Measurements from ENCODE around the gene C11orf42. TPM values are rescaled to one million over a fixed set of nuclear protein-coding genes. Genes with fewer than 3 reads are reported as not detected.
A peak's percentile ranks its signal among the peaks of the same experiment; 100 is the strongest.

The C11orf42 gene
- total RNA-seq, 2 donors from 2014 or later: not detected

DNA sequence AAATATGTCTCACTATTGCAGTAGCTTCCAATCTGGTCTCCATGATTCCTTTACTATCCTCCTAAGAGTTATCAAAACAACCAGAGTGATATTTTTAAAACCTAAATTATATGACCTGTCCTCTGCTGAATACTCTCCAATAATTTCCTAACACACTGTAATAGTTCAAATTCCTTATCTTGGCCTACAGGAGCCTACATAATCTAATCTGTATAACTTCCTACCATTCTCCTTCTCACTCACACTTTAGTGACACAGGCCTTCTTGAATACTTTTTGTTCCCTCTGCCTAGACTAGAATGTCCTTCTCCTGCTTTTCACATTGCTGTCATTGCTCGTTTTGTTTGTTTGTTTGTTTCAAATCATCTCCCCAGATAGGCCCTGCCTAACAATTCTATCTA is 19.7 kb downstream of the C11orf42 start:
- intact Hi-C loops (cut with DNase I): no loop called here
- H3K9me3 ChIP-seq: no peaks in the 10 kb centered on the region
- no peak overlapping the region for H3K27ac ChIP-seq
- DNase-seq (no peak), ATAC-seq (no peak)
- 43 to 45% methylated on average over 1 of the region's 1 CpG for WGBS, 2 donors
- no peaks in the 10 kb centered on the region for H3K27me3 ChIP-seq
- peaks cover 15% of the 10 kb centered on the region for H3K4me1 ChIP-seq
- no peak for TF ChIP-seq POLR2A (IDR thresholded peaks at IDR 0.05)
- TF ChIP-seq, protein P1, sequence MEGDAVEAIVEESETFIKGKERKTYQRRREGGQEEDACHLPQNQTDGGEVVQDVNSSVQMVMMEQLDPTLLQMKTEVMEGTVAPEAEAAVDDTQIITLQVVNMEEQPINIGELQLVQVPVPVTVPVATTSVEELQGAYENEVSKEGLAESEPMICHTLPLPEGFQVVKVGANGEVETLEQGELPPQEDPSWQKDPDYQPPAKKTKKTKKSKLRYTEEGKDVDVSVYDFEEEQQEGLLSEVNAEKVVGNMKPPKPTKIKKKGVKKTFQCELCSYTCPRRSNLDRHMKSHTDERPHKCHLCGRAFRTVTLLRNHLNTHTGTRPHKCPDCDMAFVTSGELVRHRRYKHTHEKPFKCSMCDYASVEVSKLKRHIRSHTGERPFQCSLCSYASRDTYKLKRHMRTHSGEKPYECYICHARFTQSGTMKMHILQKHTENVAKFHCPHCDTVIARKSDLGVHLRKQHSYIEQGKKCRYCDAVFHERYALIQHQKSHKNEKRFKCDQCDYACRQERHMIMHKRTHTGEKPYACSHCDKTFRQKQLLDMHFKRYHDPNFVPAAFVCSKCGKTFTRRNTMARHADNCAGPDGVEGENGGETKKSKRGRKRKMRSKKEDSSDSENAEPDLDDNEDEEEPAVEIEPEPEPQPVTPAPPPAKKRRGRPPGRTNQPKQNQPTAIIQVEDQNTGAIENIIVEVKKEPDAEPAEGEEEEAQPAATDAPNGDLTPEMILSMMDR (IDR thresholded peaks at IDR 0.05): no peak
- no peak overlapping the region for H3K4me3 ChIP-seq
- peaks cover 0 to 11% of the 10 kb centered on the region in 2 donors for H3K36me3 ChIP-seq (replicated peaks in 1 of 2; ENCODE audit: insufficient read depth in 1 of 2, low read depth in 2 of 2)

DNA sequence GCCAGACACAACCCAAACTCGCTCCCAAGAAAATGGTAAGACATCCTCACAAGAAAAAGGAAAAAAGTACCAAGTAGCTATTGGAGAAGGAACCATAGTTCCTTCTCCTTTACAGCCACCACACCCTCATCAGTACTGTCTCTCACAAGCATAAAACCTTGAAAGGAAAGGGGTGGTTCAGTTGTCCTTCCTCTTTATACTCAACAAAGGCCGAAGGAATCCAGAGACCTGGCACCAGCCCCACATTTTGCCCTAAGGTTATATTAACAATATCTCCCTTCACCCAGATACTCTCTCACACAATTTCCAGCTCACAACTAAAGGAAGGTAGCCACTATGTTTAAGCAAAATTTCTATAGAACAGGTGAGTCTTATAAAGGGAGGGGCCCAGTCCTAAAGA is 20.5 kb downstream of the C11orf42 start:
- Histone ChIP-seq H3K9me3 (no peaks in the 10 kb centered on the region), H3K4me1 (peaks cover 15% of the 10 kb centered on the region), H3K27ac (no peak overlapping the region), H3K4me3 (no peak overlapping the region), H3K27me3 (no peaks in the 10 kb centered on the region), H3K36me3 (replicated peaks in 1 of 2; ENCODE audit: insufficient read depth in 1 of 2, low read depth in 2 of 2) (peaks cover 0 to 11% of the 10 kb centered on the region in 2 donors)
- no peak for ATAC-seq
- intact Hi-C loops (cut with DNase I): no loop called here
- DNase-seq: no peak
- 47 to 56% methylated on average over 2 of the region's 2 CpGs for WGBS, 2 donors
- no peak for TF ChIP-seq POLR2A (IDR thresholded peaks at IDR 0.05)
- TF ChIP-seq, protein P1 (IDR thresholded peaks at IDR 0.05): no peak

DNA sequence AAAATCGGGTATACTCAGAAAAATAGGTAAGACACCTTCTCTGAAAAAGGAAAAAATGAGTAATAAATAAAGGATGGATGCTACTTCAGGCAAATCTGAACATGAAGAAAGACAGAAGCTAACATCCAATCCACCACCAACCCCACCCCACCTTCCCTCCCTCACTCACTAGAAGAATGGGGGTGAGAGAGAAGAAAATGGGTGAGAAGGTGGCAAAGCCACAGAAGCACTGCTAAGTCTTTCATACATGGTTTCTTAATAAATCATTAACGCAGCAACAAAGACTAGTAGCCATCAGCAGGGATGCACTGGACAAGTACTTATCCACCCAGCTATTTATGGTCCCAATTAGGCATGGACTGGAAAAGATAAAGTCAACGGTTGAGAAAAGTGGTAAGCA is 23.2 kb downstream of the C11orf42 start:
- no peaks in the 10 kb centered on the region for H3K9me3 ChIP-seq
- H3K27me3 ChIP-seq: no peaks in the 10 kb centered on the region
- H3K36me3 ChIP-seq (replicated peaks in 1 of 2; ENCODE audit: insufficient read depth in 1 of 2, low read depth in 2 of 2): no peaks in the 10 kb centered on the region
- 45 to 51% methylated on average over 3 of the region's 3 CpGs for WGBS, 2 donors
- H3K27ac ChIP-seq: no peak overlapping the region
- TF ChIP-seq, protein P1 (IDR thresholded peaks at IDR 0.05): no peak
- no peak for TF ChIP-seq POLR2A (IDR thresholded peaks at IDR 0.05)
- ATAC-seq (no peak), DNase-seq (no peak)
- peaks cover 24% of the 10 kb centered on the region for H3K4me1 ChIP-seq
- H3K4me3 ChIP-seq: no peak overlapping the region
- intact Hi-C loops (cut with DNase I): no loop called here

DNA sequence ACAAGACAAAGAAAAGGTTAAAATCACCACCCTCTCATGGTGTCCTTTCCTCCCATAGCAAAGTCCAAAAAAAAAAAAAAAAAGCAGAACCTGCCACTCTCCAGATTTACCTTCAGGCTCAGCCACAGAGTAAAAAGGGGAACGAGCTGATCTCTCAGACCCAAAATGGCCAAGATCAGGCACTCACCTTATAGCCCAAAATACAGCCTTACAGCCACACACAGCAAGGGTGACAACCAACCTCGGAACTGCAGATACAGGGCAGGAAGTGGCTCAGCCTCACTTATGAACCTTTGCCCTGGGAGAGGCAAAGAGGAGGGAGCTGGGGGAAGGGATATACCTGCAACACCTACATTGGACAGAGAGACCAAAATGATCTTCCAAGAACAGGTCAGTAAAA is 24.6 kb downstream of the C11orf42 start:
- H3K4me3 ChIP-seq: no peak overlapping the region
- ATAC-seq: no peak
- DNase-seq: no peak
- WGBS, 2 donors: 17 to 42% methylated on average over 2 of the region's 2 CpGs
- H3K9me3 ChIP-seq: no peaks in the 10 kb centered on the region
- H3K27ac ChIP-seq: no peak overlapping the region
- peaks cover 28% of the 10 kb centered on the region for H3K4me1 ChIP-seq
- no peaks in the 10 kb centered on the region for H3K36me3 ChIP-seq (replicated peaks in 1 of 2; ENCODE audit: insufficient read depth in 1 of 2, low read depth in 2 of 2)
- intact Hi-C loops (cut with DNase I): no loop called here
- H3K27me3 ChIP-seq: no peaks in the 10 kb centered on the region
- no peak for TF ChIP-seq POLR2A (IDR thresholded peaks at IDR 0.05)

DNA sequence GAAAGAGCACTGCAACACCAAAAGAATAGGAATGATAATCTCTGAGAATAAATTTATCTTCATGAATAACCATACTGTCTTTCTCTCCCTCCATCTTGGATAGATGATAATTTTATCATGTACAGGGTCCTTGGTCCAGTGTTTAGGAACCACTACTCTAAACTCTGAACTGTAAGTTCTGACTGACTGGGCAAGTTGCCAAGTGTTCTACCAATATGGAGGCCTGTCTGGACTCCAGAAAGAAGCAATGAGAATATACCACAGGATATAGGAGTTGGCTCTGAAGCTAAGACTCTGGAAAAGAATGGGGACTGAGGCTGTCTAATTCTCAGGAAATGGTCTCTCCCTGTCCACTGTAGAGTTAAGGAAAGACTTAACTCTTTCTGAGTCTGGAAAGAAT is 27.5 kb downstream of the C11orf42 start:
- Histone ChIP-seq H3K4me1 (peaks cover 20% of the 10 kb centered on the region), H3K27me3 (no peaks in the 10 kb centered on the region), H3K27ac (no peak overlapping the region), H3K36me3 (replicated peaks in 1 of 2; ENCODE audit: insufficient read depth in 1 of 2, low read depth in 2 of 2) (no peaks in the 10 kb centered on the region), H3K9me3 (no peaks in the 10 kb centered on the region), H3K4me3 (no peak overlapping the region)
- intact Hi-C loops (cut with DNase I): no loop called here
- ATAC-seq (no peak), DNase-seq (no peak)
- TF ChIP-seq POLR2A (IDR thresholded peaks at IDR 0.05): no peak

DNA sequence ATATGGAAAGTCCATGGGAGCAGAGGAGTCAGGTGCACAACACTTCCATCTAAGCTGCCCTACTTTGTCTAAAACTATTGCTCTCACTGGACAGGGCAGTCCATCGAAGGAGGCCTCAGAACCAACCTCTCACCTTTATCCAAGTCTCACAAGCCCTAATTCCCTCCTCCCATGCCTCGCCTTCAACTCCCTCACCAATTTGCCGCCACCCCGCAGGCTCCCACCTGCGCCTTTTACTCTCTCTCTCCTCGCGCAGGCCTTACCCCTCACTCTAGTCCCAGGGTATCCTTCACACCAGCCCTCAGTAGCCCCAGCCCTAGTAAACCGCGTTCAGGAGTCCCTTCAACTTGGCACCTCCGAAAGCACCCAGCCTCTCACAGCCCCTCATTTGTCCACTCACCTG is 28.6 kb downstream of the C11orf42 start:
- no peaks in the 10 kb centered on the region for H3K36me3 ChIP-seq (replicated peaks in 1 of 2; ENCODE audit: insufficient read depth in 1 of 2, low read depth in 2 of 2)
- TF ChIP-seq, protein P1 (IDR thresholded peaks at IDR 0.05): no peak
- WGBS, 2 donors: 0 to 1% methylated on average over 10 of the region's 10 CpGs
- DNase-seq (no peak), ATAC-seq (no peak)
- peak overlapping the region; percentile 53 to 72 for H3K4me3 ChIP-seq
- H3K27me3 ChIP-seq: no peaks in the 10 kb centered on the region
- peaks cover 20% of the 10 kb centered on the region for H3K4me1 ChIP-seq
- H3K9me3 ChIP-seq: no peaks in the 10 kb centered on the region
- peak overlapping the region; percentile 71 to 83 (median 78) for H3K27ac ChIP-seq
- intact Hi-C loops (cut with DNase I): no loop called here

All from body of pancreas (tissue), 4 donors.